HFFc6 (cell line): ENCODE measurements around the gene LTBR. TPM values are rescaled to one million over a fixed set of nuclear protein-coding genes. Genes with fewer than 3 reads are reported as not detected.

Experiments
- DNase-seq: peaks from one replicate; pipeline ENCODE4 v3.0.0-alpha.2; 2018
- H3K27ac Mint-ChIP-seq: 2 replicates; pipeline ENCODE4 v1.8.0; 2020; ENCODE audit warnings: mild to moderate bottlenecking, mixed read lengths
- H3K27me3 Mint-ChIP-seq: 2 replicates; pipeline ENCODE4 v1.8.0; 2021; ENCODE audit warnings: mild to moderate bottlenecking, moderate library complexity, mixed read lengths; ENCODE audit not compliant: insufficient read depth
- H3K36me3 Mint-ChIP-seq: 2 replicates; pipeline ENCODE4 v1.8.0; 2021; ENCODE audit warnings: low read depth, mixed read lengths
- H3K4me1 Mint-ChIP-seq: 2 replicates; pipeline ENCODE4 v1.8.0; 2020; ENCODE audit warnings: low read depth, mixed read lengths
- H3K4me3 Mint-ChIP-seq: 2 replicates; pipeline ENCODE4 v1.8.0; 2020; ENCODE audit warnings: mild to moderate bottlenecking, moderate library complexity, mixed read lengths
- H3K9me3 Mint-ChIP-seq: 2 replicates; pipeline ENCODE4 v1.8.0; 2020; ENCODE audit warnings: mild to moderate bottlenecking, mixed read lengths
- total RNA-seq, 6 experiments: library from RNA; stranded (reverse); fragmentation: NEBNext Ultra II Directional; extraction: Animal tissue kit (Norgen Biotek cat#: 25700); gene quantifications; 2 replicates in 1 of 6; 3 replicates in 5 of 6; pipeline ENCODE4 v1.2.3, GENCODE V29; 2021
- TF ChIP-seq, protein P1 (sequence below): fragments of 200-600 bp; sonication (generic); IDR thresholded peaks from 2 replicates; pipeline ENCODE4 v1.5.0; 2021; ENCODE audit warnings: antibody characterized with exemption, mild to moderate bottlenecking

LTBR gene
- total RNA-seq, 6 experiments from 2014 or later: 91.5 to 124 (median 106) TPM

GRCh38 chr12:6355491-6356373 is 28.2 kb upstream of the LTBR start:
- no peaks in the 10 kb centered on the region for H3K36me3 Mint-ChIP-seq
- H3K27ac Mint-ChIP-seq: no peak overlapping the region
- H3K4me3 Mint-ChIP-seq: no peak overlapping the region
- H3K4me1 Mint-ChIP-seq: no peaks in the 10 kb centered on the region
- no peaks in the 10 kb centered on the region for H3K9me3 Mint-ChIP-seq
- TF ChIP-seq, protein P1, sequence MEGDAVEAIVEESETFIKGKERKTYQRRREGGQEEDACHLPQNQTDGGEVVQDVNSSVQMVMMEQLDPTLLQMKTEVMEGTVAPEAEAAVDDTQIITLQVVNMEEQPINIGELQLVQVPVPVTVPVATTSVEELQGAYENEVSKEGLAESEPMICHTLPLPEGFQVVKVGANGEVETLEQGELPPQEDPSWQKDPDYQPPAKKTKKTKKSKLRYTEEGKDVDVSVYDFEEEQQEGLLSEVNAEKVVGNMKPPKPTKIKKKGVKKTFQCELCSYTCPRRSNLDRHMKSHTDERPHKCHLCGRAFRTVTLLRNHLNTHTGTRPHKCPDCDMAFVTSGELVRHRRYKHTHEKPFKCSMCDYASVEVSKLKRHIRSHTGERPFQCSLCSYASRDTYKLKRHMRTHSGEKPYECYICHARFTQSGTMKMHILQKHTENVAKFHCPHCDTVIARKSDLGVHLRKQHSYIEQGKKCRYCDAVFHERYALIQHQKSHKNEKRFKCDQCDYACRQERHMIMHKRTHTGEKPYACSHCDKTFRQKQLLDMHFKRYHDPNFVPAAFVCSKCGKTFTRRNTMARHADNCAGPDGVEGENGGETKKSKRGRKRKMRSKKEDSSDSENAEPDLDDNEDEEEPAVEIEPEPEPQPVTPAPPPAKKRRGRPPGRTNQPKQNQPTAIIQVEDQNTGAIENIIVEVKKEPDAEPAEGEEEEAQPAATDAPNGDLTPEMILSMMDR: no peak
- H3K27me3 Mint-ChIP-seq: peaks cover 35% of the 10 kb centered on the region
- DNase-seq: no peak

GRCh38 chr12:6356374-6356820 is 27.6 kb upstream of the LTBR start:
- TF ChIP-seq, protein P1: no peak
- Mint-ChIP-seq H3K4me3 (no peak overlapping the region), H3K36me3 (no peaks in the 10 kb centered on the region), H3K27me3 (peaks cover 35% of the 10 kb centered on the region), H3K4me1 (no peaks in the 10 kb centered on the region), H3K27ac (no peak overlapping the region), H3K9me3 (no peaks in the 10 kb centered on the region)
- no peak for DNase-seq

DNA sequence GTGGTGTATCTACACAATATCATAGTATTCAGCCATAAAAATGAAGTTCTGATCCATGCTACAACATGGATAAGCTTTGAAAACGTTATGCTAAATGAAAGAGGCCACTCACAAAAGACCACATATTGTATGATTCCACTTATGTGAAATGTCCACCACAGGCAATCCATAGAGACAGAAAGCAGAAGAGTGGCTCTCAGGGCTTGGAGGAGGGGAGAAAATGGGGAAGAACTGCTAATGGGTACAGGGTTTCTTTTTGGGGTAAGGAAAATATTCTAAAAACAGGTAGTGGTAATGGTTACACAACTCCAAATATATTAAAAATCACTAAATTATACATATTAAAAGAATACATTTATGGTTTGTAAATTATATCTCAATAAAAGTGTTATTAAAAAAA is 25.1 kb upstream of the LTBR start:
- Mint-ChIP-seq H3K27ac (no peak overlapping the region), H3K27me3 (peaks cover 34% of the 10 kb centered on the region), H3K36me3 (no peaks in the 10 kb centered on the region), H3K4me3 (no peak overlapping the region), H3K4me1 (peaks cover 9% of the 10 kb centered on the region), H3K9me3 (no peaks in the 10 kb centered on the region)
- TF ChIP-seq, protein P1: no peak
- DNase-seq: no peak

GRCh38 chr12:6360080-6360571 is 23.8 kb upstream of the LTBR start:
- TF ChIP-seq, protein P1: no peak
- Mint-ChIP-seq H3K9me3 (no peaks in the 10 kb centered on the region), H3K4me3 (no peak overlapping the region), H3K27ac (no peak overlapping the region), H3K27me3 (peaks cover 25% of the 10 kb centered on the region), H3K36me3 (no peaks in the 10 kb centered on the region), H3K4me1 (peaks cover 9% of the 10 kb centered on the region)
- no peak for DNase-seq

DNA sequence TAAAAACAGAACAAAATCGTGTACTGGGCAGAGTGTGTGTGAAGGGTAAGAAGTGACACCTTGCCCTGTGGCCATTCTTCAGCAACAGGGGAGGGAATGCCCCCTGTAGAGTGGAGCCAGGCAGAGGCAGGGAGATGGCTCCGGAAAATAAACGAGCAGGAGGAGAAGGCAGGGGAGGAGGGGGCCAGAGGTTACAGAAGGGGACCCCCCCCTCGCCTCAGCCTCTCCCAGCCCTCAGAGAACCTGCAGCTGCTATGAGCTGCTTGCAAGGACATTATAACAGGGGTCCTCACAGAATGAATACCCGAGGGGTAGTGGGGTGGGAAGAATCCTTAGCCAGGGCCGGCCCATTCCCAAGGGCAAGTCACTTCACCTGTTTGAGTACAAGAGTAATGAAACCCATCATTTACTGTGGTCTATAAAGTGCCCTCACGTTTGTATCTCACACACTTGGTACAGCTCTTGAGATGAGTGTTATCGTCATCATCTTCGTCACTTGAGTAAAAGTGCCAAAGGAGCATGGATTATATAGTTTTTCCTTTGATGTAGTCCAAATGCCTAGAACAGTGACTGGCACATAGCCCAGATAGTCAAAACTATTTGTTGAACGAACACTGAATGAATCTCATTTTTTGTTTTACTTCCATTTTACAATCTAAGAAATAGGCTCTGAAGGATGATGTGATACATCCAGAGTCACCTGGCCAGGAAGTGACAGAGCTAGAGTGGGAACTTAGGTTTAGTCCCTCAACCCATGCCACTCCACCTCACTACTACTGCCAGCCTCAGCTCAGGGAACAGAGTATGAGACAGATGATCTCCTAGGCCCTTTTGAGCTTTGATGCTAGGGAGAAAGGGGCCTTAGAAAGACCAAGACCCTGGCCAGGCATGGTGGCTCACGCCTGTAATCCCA is 23.1 kb upstream of the LTBR start:
- Mint-ChIP-seq H3K36me3 (no peaks in the 10 kb centered on the region), H3K9me3 (no peaks in the 10 kb centered on the region), H3K27me3 (peaks cover 18% of the 10 kb centered on the region), H3K4me1 (peaks cover 9% of the 10 kb centered on the region), H3K27ac (no peak overlapping the region), H3K4me3 (no peak overlapping the region)
- TF ChIP-seq, protein P1: no peak
- no peak for DNase-seq
